ENCODE results near the gene KRT13.

- TF ChIP-seq CTCF (conservative IDR thresholded peaks at IDR 0.05 in 1 of 2, IDR thresholded peaks at IDR 0.05 in 1 of 2; ENCODE audit: low read depth in 1 of 2, low read length in 2 of 2) (no peak), EZH2 (IDR thresholded peaks at IDR 0.05; ENCODE audit: low read length, missing control alignments) (no peak)
Measured at GRCh38 chr17:41542357-41542756, 36.9 kb upstream of the KRT13 start.

Measured in fibroblast of lung (primary cell).